GM21723 (cell line): ENCODE results near the gene OTUD5.

ENCODE experiments used
- ATAC-seq: cut with Tn5 transposase; IDR thresholded peaks from one replicate; pipeline ENCODE4 v1.9.1; 2021; ENCODE audit warnings: mild to moderate bottlenecking, moderate library complexity; ENCODE audit not compliant: unreplicated experiment

OTUD5 gene

GRCh38 chrX:48938721-48939425, 18.5 kb downstream of the OTUD5 start:
- peak; percentile 55 for ATAC-seq

- ATAC-seq, result peak; percentile 61
Observed at GRCh38 chrX:48937054-48937907, 20.1 kb downstream of the OTUD5 start.

- ATAC-seq, result peak; percentile 1
Observed at GRCh38 chrX:48936429-48937053, 20.9 kb downstream of the OTUD5 start.

- ATAC-seq, result no peak
Observed at GRCh38 chrX:48935301-48935670, 22.1 kb downstream of the OTUD5 start.

- ATAC-seq, result no peak
Observed at GRCh38 chrX:48934581-48935300, 22.7 kb downstream of the OTUD5 start.

- ATAC-seq, result no peak
Observed at GRCh38 chrX:48933757-48934156, 23.6 kb downstream of the OTUD5 start.

GRCh38 chrX:48927736-48928382, 29.5 kb downstream of the OTUD5 start:
- ATAC-seq, result no peak

GRCh38 chrX:48927123-48927522, 30.3 kb downstream of the OTUD5 start:
- ATAC-seq, result no peak

GRCh38 chrX:48924270-48924669, 33.1 kb downstream of the OTUD5 start:
- ATAC-seq, result no peak

- no peak for ATAC-seq
Observed at GRCh38 chrX:48923771-48924170, 33.6 kb downstream of the OTUD5 start.

- no peak for ATAC-seq
Observed at GRCh38 chrX:48920718-48921104, 36.7 kb downstream of the OTUD5 start.

GRCh38 chrX:48919947-48920717, 37.3 kb downstream of the OTUD5 start:
- ATAC-seq, result no peak

GRCh38 chrX:48919360-48919841, 38.0 kb downstream of the OTUD5 start:
- ATAC-seq, result peak; percentile 17

- ATAC-seq, result peak; percentile 70
Observed at GRCh38 chrX:48918643-48919340, 38.6 kb downstream of the OTUD5 start, which contains the start of gene PIM2. Gene PIM2, minus strand, starts transcription at chrX:48919024. Its CDS starts 190 bp downstream, at chrX:48918834.

GRCh38 chrX:48918301-48918642, 39.1 kb downstream of the OTUD5 start:
- no peak for ATAC-seq

GRCh38 chrX:48917139-48918001, 40.0 kb downstream of the OTUD5 start:
- ATAC-seq, result peak; percentile 38

- ATAC-seq, result no peak
Observed at GRCh38 chrX:48914593-48915493, 42.6 kb downstream of the OTUD5 start.
